CD4-positive, alpha-beta T cell treated with Interleukin-6 at 100 ng/mL for 8 hours (primary cell): ENCODE measurements around the gene PGM5.

Experiments used
- DNase-seq: peaks from one replicate; pipeline ENCODE4 v3.0.0-alpha.2; 2020; ENCODE audit warnings: mixed read lengths, low spot score

The PGM5 gene

GRCh38 chr9:68536876-68537615 lies 180.6 kb downstream of the PGM5 start:
- DNase-seq = no peak

- DNase-seq = no peak
Measured at GRCh38 chr9:68537616-68537880, 181.1 kb downstream of the PGM5 start.

- DNase-seq = no peak
Measured at GRCh38 chr9:68538200-68538599, 181.8 kb downstream of the PGM5 start.

- no peak for DNase-seq
Measured at GRCh38 chr9:68540712-68541535, 184.5 kb downstream of the PGM5 start, which contains the start of gene TMEM252. TMEM252 (minus strand) TSS chr9:68540883; CDS start chr9:68540814, 69 bp downstream.

GRCh38 chr9:68541568-68541967 lies 185.2 kb downstream of the PGM5 start:
- DNase-seq = no peak

GRCh38 chr9:68545033-68545705 lies 188.8 kb downstream of the PGM5 start:
- no peak for DNase-seq

- no peak for DNase-seq
Measured at GRCh38 chr9:68546596-68547390, 190.4 kb downstream of the PGM5 start.

GRCh38 chr9:68547417-68547816 lies 191.0 kb downstream of the PGM5 start:
- DNase-seq = no peak

GRCh38 chr9:68548241-68548640 lies 191.8 kb downstream of the PGM5 start:
- DNase-seq = no peak

GRCh38 chr9:68551191-68551590 lies 194.8 kb downstream of the PGM5 start:
- no peak for DNase-seq

- DNase-seq = no peak
Measured at GRCh38 chr9:68552700-68553476, 196.5 kb downstream of the PGM5 start.

GRCh38 chr9:68555437-68556150 lies 199.2 kb downstream of the PGM5 start:
- no peak for DNase-seq

GRCh38 chr9:68558545-68558944 lies 202.1 kb downstream of the PGM5 start:
- DNase-seq = no peak

- no peak for DNase-seq
Measured at GRCh38 chr9:68560071-68560844, 203.8 kb downstream of the PGM5 start.

GRCh38 chr9:68562461-68562860 lies 206.1 kb downstream of the PGM5 start:
- no peak for DNase-seq

GRCh38 chr9:68567565-68567964 lies 211.2 kb downstream of the PGM5 start:
- DNase-seq = no peak

GRCh38 chr9:68574150-68574549 lies 217.7 kb downstream of the PGM5 start:
- DNase-seq = no peak

- DNase-seq = no peak
Measured at GRCh38 chr9:68575817-68576216, 219.4 kb downstream of the PGM5 start.

GRCh38 chr9:68577774-68578591 lies 221.6 kb downstream of the PGM5 start:
- DNase-seq = no peak
